Measurements from ENCODE around the gene POLDIP2. TPM values are rescaled to one million over a fixed set of nuclear protein-coding genes. Genes with fewer than 3 reads are reported as not detected.
A peak's percentile ranks its signal among the peaks of the same experiment; 100 is the strongest.

Gene POLDIP2
- total and polyA plus RNA-seq, 11 donors: 97.8 to 194 (median 163) TPM

GRCh38 chr17:28320215-28321061 is 36.9 kb downstream of the POLDIP2 start:
- Histone ChIP-seq H3K36me3 (no peaks in the 10 kb centered on the region), H3K27me3 (no peaks in the 10 kb centered on the region), H3K4me1 (peaks cover 0 to 22% (median 15%) of the 10 kb centered on the region in 12 donors), H3K27ac (no peak overlapping the region), H3K4me3 (peak overlapping the region in 1 of 12 donors; percentile 71), H3K9me3 (no peaks in the 10 kb centered on the region)
- no peak for TF ChIP-seq POLR2A (IDR thresholded peaks at IDR 0.05)
- TF ChIP-seq CTCF (IDR thresholded peaks at IDR 0.05): no peak
- WGBS, 4 donors: 71 to 79% (median 77%) methylated on average over 8 of the region's 8 CpGs
- DNase-seq: no peak
- intact Hi-C loops (cut with DNase I): no loop called here
- ATAC-seq: no peak

GRCh38 chr17:28319598-28319935 is 37.8 kb downstream of the POLDIP2 start:
- WGBS, 4 donors: 2 to 5% (median 3%) methylated on average over 7 of the region's 7 CpGs
- H3K9me3 ChIP-seq: no peaks in the 10 kb centered on the region
- intact Hi-C loops (cut with DNase I): loop anchor here in 3 of 10 donors (1.0 to 10.0 kb wide), 2 partner anchors 16 to 55 kb away; partner anchors contain the start of genes IFT20 (in 2 of the 3), TNFAIP1 (in 2 of the 3), SARM1 (in 1 of the 3) and VTN (in 1 of the 3)
- H3K4me1 ChIP-seq: peaks cover 0 to 22% (median 15%) of the 10 kb centered on the region in 12 donors
- DNase-seq (no peak), ATAC-seq (no peak)
- TF ChIP-seq CTCF (IDR thresholded peaks at IDR 0.05): no peak
- no peaks in the 10 kb centered on the region for H3K27me3 ChIP-seq
- no peaks in the 10 kb centered on the region for H3K36me3 ChIP-seq
- H3K27ac ChIP-seq: peak overlapping the region in 5 of 12 donors; percentile 9 to 65 (median 56)
- H3K4me3 ChIP-seq: peak overlapping the region; percentile 28 to 82 (median 64)

- ATAC-seq (peak; percentile 99 to 100 (median 100)), DNase-seq (peak; percentile 96 to 98 (median 97))
- H3K27me3 ChIP-seq: no peaks in the 10 kb centered on the region
- no peaks in the 10 kb centered on the region for H3K36me3 ChIP-seq
- peak in 5 of 12 donors; percentile 12 to 41 (median 22) for TF ChIP-seq CTCF (IDR thresholded peaks at IDR 0.05)
- TF ChIP-seq POLR2A (IDR thresholded peaks at IDR 0.05): no peak
- 0 to 1% (median 0%) methylated on average over 47 to 72 of the region's 72 CpGs for WGBS, 4 donors
- no peaks in the 10 kb centered on the region for H3K9me3 ChIP-seq
- H3K27ac ChIP-seq: peak within 1 kb of the TSS in 6 of 12 donors; percentile 9 to 65 (median 40)
- peaks cover 0 to 22% (median 15%) of the 10 kb centered on the region in 12 donors for H3K4me1 ChIP-seq
- intact Hi-C loops (cut with DNase I): loop anchor here in 3 of 10 donors (1.0 to 10.0 kb wide), 2 partner anchors 16 to 56 kb away; partner anchors contain the start of genes IFT20 (in 2 of the 3), TNFAIP1 (in 2 of the 3), SARM1 (in 1 of the 3) and VTN (in 1 of the 3)
- H3K4me3 ChIP-seq: peak within 1 kb of the TSS; percentile 28 to 82 (median 64)
Measured at GRCh38 chr17:28318759-28319597, 38.3 kb downstream of the POLDIP2 start, which contains the start of gene TMEM97. Gene TMEM97, plus strand, starts transcription at chr17:28319200. Its CDS starts 40 bp downstream, at chr17:28319240.

All from heart left ventricle (tissue), 16 donors.